Fibroblast of skin of scalp (primary cell): Measurements from ENCODE around the gene CASP3. TPM values are rescaled to one million over a fixed set of nuclear protein-coding genes. Genes with fewer than 3 reads are reported as not detected.

Experiments
- DNase-seq: peaks from one replicate; pipeline ENCODE4 v3.0.0-alpha.2; 2013
- polyA plus RNA-seq, 2 experiments: library from polyadenylated mRNA; unstranded; fragments of 120-200 nt; gene quantifications; one replicate each; pipeline ENCODE4 v1.2.1, GENCODE V29; 2013; ENCODE audit not compliant: insufficient read length in 2 of 2

CASP3 gene
- 27.9 TPM for polyA plus RNA-seq (2013, experiment 1 of 2; ENCODE audit: insufficient read length)
- 28.4 TPM for polyA plus RNA-seq (2013, experiment 2 of 2; ENCODE audit: insufficient read length)

- peak; percentile 97 for DNase-seq
Measured at GRCh38 chr4:184649026-184649970, at the start of gene CASP3, which contains the start of gene PRIMPOL. Gene CASP3, minus strand, starts transcription at chr4:184649447. Its CDS starts 10,994 bp downstream, at chr4:184638453. Gene PRIMPOL, plus strand, starts transcription at chr4:184649738. Its CDS starts 7,403 bp downstream, at chr4:184657141.

- no peak for DNase-seq
Measured at GRCh38 chr4:184697956-184698355, 48.7 kb upstream of the CASP3 start.

- DNase-seq = no peak
Measured at GRCh38 chr4:184695178-184695896, 46.1 kb upstream of the CASP3 start.

GRCh38 chr4:184694412-184694956 lies 45.2 kb upstream of the CASP3 start:
- no peak for DNase-seq

- peak; percentile 9 for DNase-seq
Measured at GRCh38 chr4:184693056-184693455, 43.8 kb upstream of the CASP3 start.

- DNase-seq = no peak
Measured at GRCh38 chr4:184689681-184690080, 40.4 kb upstream of the CASP3 start.

GRCh38 chr4:184688447-184688846 lies 39.2 kb upstream of the CASP3 start:
- DNase-seq = peak; percentile 72

- no peak for DNase-seq
Measured at GRCh38 chr4:184688005-184688404, 38.8 kb upstream of the CASP3 start.

GRCh38 chr4:184684491-184685189 lies 35.4 kb upstream of the CASP3 start:
- DNase-seq = no peak

- DNase-seq = no peak
Measured at GRCh38 chr4:184681916-184682315, 32.7 kb upstream of the CASP3 start.

- no peak for DNase-seq
Measured at GRCh38 chr4:184680698-184681097, 31.5 kb upstream of the CASP3 start.

DNA sequence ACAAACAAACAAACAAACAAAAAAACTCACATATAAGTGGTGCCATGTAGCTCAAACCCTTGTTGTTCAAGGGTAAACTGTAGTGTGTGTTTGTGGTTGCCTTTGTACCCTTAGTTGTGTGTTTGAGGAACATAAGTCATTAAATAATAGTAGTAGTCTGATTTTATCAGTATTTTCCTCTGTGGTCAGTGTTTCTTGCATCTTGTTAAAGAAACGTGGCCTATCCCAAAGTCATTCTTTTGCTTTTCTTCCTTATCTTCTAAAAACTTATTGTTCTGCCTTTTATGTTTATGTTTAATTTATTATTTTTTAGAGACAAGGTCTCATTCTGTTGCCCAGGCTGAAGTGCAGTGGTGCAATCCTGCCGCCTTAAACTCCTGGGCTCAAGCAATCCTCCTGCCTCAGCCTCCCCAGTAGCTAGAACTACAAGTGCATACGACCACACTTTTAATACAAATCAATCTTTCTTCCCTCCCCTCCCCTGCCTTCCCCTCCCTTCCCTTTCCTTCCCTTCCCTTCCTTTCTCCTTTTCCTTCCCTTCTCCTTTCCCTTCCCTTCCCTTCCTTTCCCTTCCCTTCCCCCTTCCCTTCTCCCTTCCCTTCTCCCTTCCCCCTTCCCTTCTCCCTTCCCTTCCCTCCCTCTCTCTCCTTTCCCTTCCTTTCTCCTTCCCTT lies 26.7 kb upstream of the CASP3 start:
- no peak for DNase-seq

GRCh38 chr4:184675018-184675417 lies 25.8 kb upstream of the CASP3 start:
- DNase-seq = no peak

- DNase-seq = no peak
Measured at GRCh38 chr4:184674011-184674410, 24.8 kb upstream of the CASP3 start.

DNA sequence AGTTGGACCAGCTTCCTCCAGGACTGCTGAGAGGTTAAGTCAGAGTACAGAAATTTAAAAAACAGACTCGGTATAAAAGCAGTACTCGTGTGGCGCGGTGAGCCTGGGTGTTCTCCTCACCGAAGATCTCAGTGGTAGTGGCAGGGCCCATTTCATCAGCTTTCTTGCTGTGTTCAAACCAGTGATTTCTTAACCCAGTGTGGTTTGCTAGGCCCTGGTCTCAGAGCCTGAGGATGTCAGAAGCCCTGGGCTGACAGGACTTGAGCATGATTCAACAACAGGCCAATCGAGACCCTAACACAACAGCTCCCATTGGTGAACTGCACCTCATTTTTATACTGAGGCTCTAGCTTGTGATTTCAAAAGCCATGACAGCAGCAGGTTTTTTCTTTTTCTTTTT lies 23.5 kb upstream of the CASP3 start:
- no peak for DNase-seq

DNA sequence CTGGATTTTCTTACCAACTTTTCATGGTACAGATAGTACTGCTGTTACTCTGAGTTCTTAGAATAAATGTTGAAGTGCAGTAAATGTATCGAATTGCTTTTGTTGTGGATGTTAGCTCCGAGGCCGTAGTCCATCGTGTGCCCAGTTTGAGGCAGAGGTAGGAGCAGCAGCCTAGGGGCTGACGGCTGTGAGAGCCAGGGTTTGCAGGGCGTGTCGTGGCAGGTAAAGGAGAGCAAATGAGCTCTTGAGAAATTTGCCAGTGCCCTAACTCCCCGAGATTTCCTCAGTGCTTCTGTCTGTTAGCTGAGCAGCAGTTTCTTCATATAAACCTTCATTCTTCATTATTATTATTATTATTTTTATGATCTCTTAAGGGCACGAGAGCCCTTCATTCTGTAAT lies 21.9 kb upstream of the CASP3 start:
- DNase-seq = no peak

GRCh38 chr4:184669251-184669650 lies 20.0 kb upstream of the CASP3 start:
- no peak for DNase-seq

DNA sequence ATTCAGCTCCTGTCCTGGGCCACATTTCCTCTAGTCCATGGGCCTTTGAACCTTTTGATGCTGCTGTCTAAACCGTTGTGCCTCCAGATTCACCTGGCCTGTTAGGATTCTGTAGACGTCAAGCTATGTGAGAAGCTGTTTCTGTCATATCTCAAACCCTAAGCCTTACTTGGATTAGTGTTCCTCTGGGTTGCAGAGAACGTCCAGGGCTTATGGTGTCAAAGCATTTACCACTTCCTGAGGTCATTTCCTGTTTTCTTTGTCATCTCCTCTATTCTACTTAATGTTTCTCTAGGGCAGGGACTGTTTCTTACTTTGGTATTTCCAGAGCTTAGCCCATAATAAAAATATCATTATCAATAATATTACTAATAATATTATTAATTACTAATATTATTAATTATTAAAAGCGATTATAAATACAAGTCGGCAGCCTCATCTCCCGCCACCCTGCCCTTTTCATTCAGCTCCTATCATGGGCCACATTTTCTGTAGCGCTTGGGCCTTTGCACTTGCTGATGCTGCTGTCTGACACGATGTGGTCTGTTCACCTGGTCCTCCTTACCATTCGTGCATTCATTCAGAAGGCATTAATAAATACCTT lies 19.4 kb upstream of the CASP3 start:
- DNase-seq = no peak

- DNase-seq = no peak
Measured at GRCh38 chr4:184668096-184668495, 18.8 kb upstream of the CASP3 start.

DNA sequence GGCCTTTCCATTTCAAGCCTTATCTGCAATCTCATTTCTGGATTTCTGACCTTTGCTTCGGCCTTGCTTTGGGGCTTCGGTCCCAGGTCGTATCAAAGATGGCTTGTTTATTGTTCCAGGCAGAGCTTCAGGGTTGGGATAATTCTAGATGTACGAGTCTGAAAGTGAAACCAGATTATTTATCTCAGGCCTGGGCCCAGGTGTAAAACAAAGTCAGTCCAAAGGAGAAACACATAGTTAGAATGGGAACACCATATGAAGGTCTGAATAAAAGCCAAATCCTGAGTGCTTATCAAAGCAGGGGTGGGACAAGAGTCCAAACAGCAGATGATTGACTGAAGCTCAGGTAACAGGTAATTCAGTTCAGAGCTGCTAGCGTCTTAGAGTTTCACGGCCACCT lies 17.4 kb upstream of the CASP3 start:
- DNase-seq = no peak

- DNase-seq = peak; percentile 18
Measured at GRCh38 chr4:184664445-184665210, 15.4 kb upstream of the CASP3 start.
